K562 (cell line): ENCODE results near the gene ANKH. TPM values are rescaled to one million over a fixed set of nuclear protein-coding genes. Genes with fewer than 3 reads are reported as not detected.

Experiments
- ATAC-seq: fragments of 200-7000 bp; cut with Tn5 transposase; 3 replicates; pipeline ENCODE4 v1.9.1; 2020; ENCODE audit warnings: moderate library complexity
- BruUV-seq: library from RNA; stranded (reverse); fragments of 400-500 nt; replicated peaks from 2 replicates; lab custom pipeline; 2021; lab: Mats Ljungman, UMichigan
- CTCF ChIA-PET: fragments of 300-600 bp; formaldehyde crosslinking; extraction: SDS; loops from one replicate; lab custom pipeline; 2021; ENCODE audit warnings: low intra/inter-chr PET ratio; lab: Yijun Ruan, JAX
- POLR2A ChIA-PET: fragments of 300-600, 350-650 bp; sonication (Branson Sonifier 250); formaldehyde crosslinking; extraction: SDS; loops from one replicate; lab custom pipeline; 2021; ENCODE audit warnings: antibody characterized with exemption, inconsistent platforms; lab: Yijun Ruan, JAX
- DNase-seq, 4 experiments: peaks; one replicate each; pipeline versions ENCODE4 v3.0.0 to v3.0.0-alpha.2; 2011 to 2018; ENCODE audit warnings: low spot score in 3 of 4, mixed read lengths in 3 of 4; ENCODE audit errors: extremely low read depth in 1 of 4
- FAIRE-seq: peaks from 2 replicates; lab custom pipeline; 2011; peaks lifted over from hg19 to GRCh38; lab: Jason Lieb, UNC
- H2AFZ ChIP-seq: 2 replicates; pipeline ENCODE4 v1.6.0; 2011; ENCODE audit warnings: low read depth, low read length, control low read depth, inconsistent platforms
- H3K27ac ChIP-seq: fragments of 200-600 bp; 3 replicates; pipeline ENCODE4 v1.8.0; 2011; ENCODE audit warnings: low read depth, mild to moderate bottlenecking, control low read depth, inconsistent platforms, low read length, moderate library complexity, mixed read lengths; ENCODE audit errors: extremely low read depth
- H3K27me3 ChIP-seq, 2 experiments: fragments of 300-600 bp in 1 of 2; 2 replicates in 1 of 2; 3 replicates in 1 of 2; pipeline versions ENCODE4 v1.6.0 to v1.8.0; 2011; ENCODE audit warnings: inconsistent platforms in 2 of 2, low read length in 2 of 2, mild to moderate bottlenecking in 1 of 2, mixed read lengths in 1 of 2, moderate library complexity in 1 of 2; ENCODE audit not compliant: control insufficient read depth in 2 of 2, insufficient read depth in 2 of 2
- H3K36me3 ChIP-seq: fragments of 300-600 bp; 3 replicates; pipeline ENCODE4 v1.8.0; 2011; ENCODE audit warnings: mild to moderate bottlenecking, low read length, inconsistent platforms; ENCODE audit not compliant: control insufficient read depth, insufficient read depth
- H3K4me1 ChIP-seq, 2 experiments: fragments of 200-600 bp in 1 of 2; replicated peaks in 1 of 2; 2 replicates in 1 of 2; 3 replicates in 1 of 2; pipeline versions ENCODE4 v1.5.1 to v1.8.0; 2011; ENCODE audit warnings: inconsistent platforms in 2 of 2, low read length in 2 of 2, mild to moderate bottlenecking in 1 of 2, mixed read lengths in 1 of 2, moderate library complexity in 1 of 2; ENCODE audit not compliant: control insufficient read depth in 2 of 2, insufficient read depth in 2 of 2
- H3K4me2 ChIP-seq: 2 replicates; pipeline ENCODE4 v1.6.1; 2011; ENCODE audit warnings: low read length, control low read depth, inconsistent platforms, mixed read lengths; ENCODE audit not compliant: insufficient read depth
- H3K4me3 ChIP-seq: fragments of 200-600 bp; sonication (generic), shearing (Covaris generic); 2 replicates; pipeline ENCODE4 v1.5.1; 2016; ENCODE audit warnings: control low read depth, inconsistent platforms
- H3K79me2 ChIP-seq: fragments of 200-600 bp; 3 replicates; pipeline ENCODE4 v1.8.0; 2011; ENCODE audit warnings: low read length, inconsistent platforms; ENCODE audit not compliant: control insufficient read depth, insufficient read depth
- H3K9ac ChIP-seq, 2 experiments: 2 replicates each; pipeline versions ENCODE4 v1.6.0 to v1.6.1; 2011; ENCODE audit warnings: low read depth in 2 of 2, low read length in 2 of 2, control low read depth in 1 of 2, inconsistent platforms in 1 of 2, mild to moderate bottlenecking in 1 of 2, mixed read lengths in 1 of 2; ENCODE audit not compliant: insufficient read depth in 1 of 2
- H3K9me1 ChIP-seq: one replicate; pipeline ENCODE4 v1.6.0; 2011; ENCODE audit warnings: inconsistent platforms, mild to moderate bottlenecking, low read length, moderate library complexity; ENCODE audit not compliant: control insufficient read depth, insufficient read depth
- H3K9me3 ChIP-seq: replicated peaks from 2 replicates; pipeline ENCODE4 v1.5.1; 2011; ENCODE audit warnings: low read depth, low read length, inconsistent platforms; ENCODE audit not compliant: control insufficient read depth, insufficient read depth
- H4K20me1 ChIP-seq: replicated peaks from 2 replicates; pipeline ENCODE4 v1.6.1; 2011; ENCODE audit warnings: low read length, inconsistent platforms, mixed read lengths; ENCODE audit not compliant: control insufficient read depth, insufficient read depth
- CEBPB ChIP-seq: fragments of 450-650 bp; IDR thresholded peaks from 2 replicates; pipeline ENCODE4 v1.6.1; 2016; ENCODE audit warnings: missing genetic modification characterization, missing compliant biosample characterization
- EGR1 ChIP-seq: fragments of 450-650 bp; conservative IDR thresholded peaks from 2 replicates; pipeline ENCODE4 v1.6.1; 2017; ENCODE audit warnings: mild to moderate bottlenecking
- ESRRA ChIP-seq: fragments of 450-650 bp; IDR thresholded peaks from 2 replicates; pipeline ENCODE4 v1.6.1; 2014; ENCODE audit warnings: low read depth, mild to moderate bottlenecking, moderate library complexity, borderline replicate concordance
- HEY1 ChIP-seq: fragments of 250-450 bp; sonication (Bioruptor Pico); IDR thresholded peaks from 2 replicates; pipeline ENCODE4 v1.5.0; 2020; ENCODE audit warnings: mild to moderate bottlenecking, moderate library complexity, borderline replicate concordance
- KLF10 ChIP-seq: fragments of 250-450 bp; sonication (Bioruptor Pico); IDR thresholded peaks from 2 replicates; pipeline ENCODE4 v1.6.1; 2021; ENCODE audit warnings: matching md5 sums
- NELFE ChIP-seq: IDR thresholded peaks from 2 replicates; pipeline ENCODE4 v1.6.1; 2011; ENCODE audit warnings: mild to moderate bottlenecking; ENCODE audit not compliant: insufficient read depth, insufficient read length
- RBM22 ChIP-seq: fragments of 200-400 bp; formaldehyde crosslinking; IDR thresholded peaks from 2 replicates; pipeline ENCODE4 v1.6.1; 2018; ENCODE audit warnings: low read length, low read depth; ENCODE audit not compliant: poor library complexity, severe bottlenecking
- TFAM ChIP-seq: fragments of 250-450 bp; sonication (Bioruptor Pico); conservative IDR thresholded peaks from 2 replicates; pipeline ENCODE4 v1.5.0; 2021; ENCODE audit warnings: mild to moderate bottlenecking, moderate library complexity
- ZBTB7A ChIP-seq: IDR thresholded peaks from 2 replicates; pipeline ENCODE4 v1.6.1; 2011; ENCODE audit warnings: low read depth, mild to moderate bottlenecking, low read length, moderate library complexity, borderline replicate concordance; ENCODE audit not compliant: control insufficient read depth
- ZNF668 ChIP-seq: fragments of 250-450 bp; sonication (Bioruptor Pico); IDR thresholded peaks from 2 replicates; pipeline ENCODE4 v1.8.0; 2022; ENCODE audit warnings: mild to moderate bottlenecking, inconsistent platforms
- ZNF696 ChIP-seq: fragments of 250-450 bp; sonication (Bioruptor Pico); conservative IDR thresholded peaks from 2 replicates; pipeline ENCODE4 v1.4.0; 2020; ENCODE audit warnings: mild to moderate bottlenecking, moderate library complexity
- WGBS: fragments of 100-300 bp; shearing (Covaris generic); methylation state at CpG from one replicate; pipeline ENCODE4 v1.1.6; 2016; ENCODE audit warnings: low coverage, mixed read lengths; ENCODE audit not compliant: insufficient coverage; ENCODE audit errors: missing lambda C conversion rate; 5-methylcytosine and 5-hydroxymethylcytosine counted together
- in situ Hi-C: fragments of 300-500 bp; cut with MboI; formaldehyde crosslinking; loops from 4 replicates; pipeline ENCODE4 v1.15.0; 2018; ENCODE audit warnings: inconsistent platforms, mixed read lengths
- intact Hi-C: fragments of 100-400 bp; cut with micrococcal nuclease; formaldehyde crosslinking; loops from 2 replicates; pipeline ENCODE4 v1.14.2; 2022
- polyA plus RNA-seq, 8 experiments: library from polyadenylated mRNA; depleted of rRNA in 4 of 8; stranded (reverse) in 5 of 8; unstranded in 3 of 8; fragments of >200 nt; fragmentation: Nextera tagmentation in 2 of 8; fragmentation: Illumina TruSeq in 1 of 8; extraction: Ambion mirVana in 2 of 8; extraction: Trizol in 1 of 8; gene quantifications; 2 replicates each; pipeline versions ENCODE4 v1.2.1 to v1.2.3, GENCODE V29; 2011 to 2014; ENCODE audit warnings: inconsistent platforms in 1 of 8, missing spikeins in 1 of 8
- total RNA-seq, 7 experiments: library from RNA; depleted of rRNA in 6 of 7; stranded (reverse); fragments of >200 nt in 6 of 7; fragmentation: Illumina TruSeq in 2 of 7; extraction: Trizol in 2 of 7; gene quantifications; 2 replicates each; pipeline versions ENCODE4 v1.2.1 to v1.2.3, GENCODE V29; 2011 to 2021; ENCODE audit warnings: low replicate concordance in 1 of 7
- TF ChIP-seq, protein P1 (sequence below): IDR thresholded peaks from 2 replicates; pipeline ENCODE4 v1.6.1; 2012; ENCODE audit warnings: low read depth, low read length, improper control_type of control experiment, borderline replicate concordance
- TF ChIP-seq, protein P2 (sequence below), 3 experiments: fragments of 200-800 bp in 1 of 3; sonication (Bioruptor generic) in 1 of 3; sonication (generic) in 1 of 3; formaldehyde crosslinking in 1 of 3; IDR thresholded peaks; 2 replicates each; pipeline versions ENCODE4 v1.6.1 to v1.8.0; 2016 to 2022; ENCODE audit warnings: mild to moderate bottlenecking in 2 of 3, missing compliant biosample characterization in 2 of 3, missing genetic modification characterization in 2 of 3, missing genetic modification reagents in 1 of 3
- TF ChIP-seq, protein P3 (sequence below): fragments of 200-800 bp; sonication (Bioruptor generic); IDR thresholded peaks from 2 replicates; pipeline ENCODE4 v1.6.1; 2016; ENCODE audit warnings: missing genetic modification characterization, missing compliant biosample characterization

Gene ANKH
- total and polyA plus RNA-seq, 9 of the 15 experiments (the other 6 are each of a cell fraction or from before 2014, with no cell fraction given): 0.79 to 12.2 (median 4.5) TPM

DNA sequence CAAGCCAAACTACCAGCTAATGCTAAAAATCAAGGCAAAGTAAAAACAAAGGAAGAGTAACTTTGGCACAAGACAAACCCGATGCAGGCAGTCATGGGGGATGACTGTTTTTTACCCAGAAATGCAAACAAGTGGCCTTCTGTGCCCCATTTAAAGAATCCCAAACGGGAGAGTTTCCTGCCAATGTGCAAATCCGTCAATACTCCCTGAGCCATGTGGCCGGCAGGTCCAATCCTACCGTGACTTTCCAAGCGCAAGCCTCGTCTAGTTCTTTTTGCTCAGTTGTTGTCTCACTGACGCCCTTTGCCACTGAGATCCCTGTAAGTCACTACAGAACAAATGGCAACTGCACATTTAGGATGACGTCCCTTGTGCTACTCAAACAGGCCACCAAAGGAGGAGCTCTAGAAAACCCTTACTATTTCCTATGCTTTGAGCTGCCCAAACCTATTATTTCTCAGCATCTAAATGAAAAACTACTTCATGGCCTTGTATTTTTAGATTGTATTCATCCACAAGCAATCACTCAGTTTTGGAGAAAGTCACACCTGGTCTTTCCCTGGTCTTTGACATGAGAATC, 163.7 kb downstream of the ANKH start:
- ChIA-PET CTCF (no interaction called here), POLR2A (no interaction called here)
- no peak overlapping the region for H3K4me3 ChIP-seq
- H3K27me3 ChIP-seq: no peaks in the 10 kb centered on the region
- peaks cover 0 to 15% of the 10 kb centered on the region in 2 experiments; a peak in 3 of 5 replicates for H3K4me1 ChIP-seq
- no peak overlapping the region for H3K4me2 ChIP-seq
- no peaks in the 10 kb centered on the region for H3K79me2 ChIP-seq
- H3K27ac ChIP-seq: no peak overlapping the region
- H3K9ac ChIP-seq: no peak overlapping the region
- BruUV-seq: no TSS peak
- DNase-seq: no peak
- intact Hi-C loops (no loop called here), in situ Hi-C loops (no loop called here)
- no peaks in the 10 kb centered on the region for H3K9me1 ChIP-seq
- WGBS: 95% methylated on average over 9 of the region's 9 CpGs
- FAIRE-seq: no peak
- no peaks in the 10 kb centered on the region for H4K20me1 ChIP-seq
- H3K9me3 ChIP-seq: no peaks in the 10 kb centered on the region
- no peak overlapping the region for H2AFZ ChIP-seq
- ATAC-seq: no peak
- H3K36me3 ChIP-seq: peaks cover 79% of the 10 kb centered on the region
- TF ChIP-seq NELFE (no peak), ZNF696 (no peak), ESRRA (no peak), TFAM (CRISPR knock-in tag) (no peak), CEBPB (tag) (no peak), EGR1 (no peak), RBM22 (no peak), ZNF668 (no peak), HEY1 (CRISPR knock-in tag) (no peak), KLF10 (no peak), ZBTB7A (no peak)
- TF ChIP-seq, protein P1, sequence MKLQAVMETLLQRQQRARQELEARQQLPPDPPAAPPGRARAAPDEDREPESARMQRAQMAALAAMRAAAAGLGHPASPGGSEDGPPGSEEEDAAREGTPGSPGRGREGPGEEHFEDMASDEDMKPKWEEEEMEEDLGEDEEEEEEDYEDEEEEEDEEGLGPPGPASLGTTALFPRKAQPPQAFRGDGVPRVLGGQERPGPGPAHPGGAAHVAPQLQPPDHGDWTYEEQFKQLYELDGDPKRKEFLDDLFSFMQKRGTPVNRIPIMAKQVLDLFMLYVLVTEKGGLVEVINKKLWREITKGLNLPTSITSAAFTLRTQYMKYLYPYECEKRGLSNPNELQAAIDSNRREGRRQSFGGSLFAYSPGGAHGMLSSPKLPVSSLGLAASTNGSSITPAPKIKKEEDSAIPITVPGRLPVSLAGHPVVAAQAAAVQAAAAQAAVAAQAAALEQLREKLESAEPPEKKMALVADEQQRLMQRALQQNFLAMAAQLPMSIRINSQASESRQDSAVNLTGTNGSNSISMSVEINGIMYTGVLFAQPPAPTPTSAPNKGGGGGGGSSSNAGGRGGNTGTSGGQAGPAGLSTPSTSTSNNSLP: no peak
- TF ChIP-seq, protein P2, sequence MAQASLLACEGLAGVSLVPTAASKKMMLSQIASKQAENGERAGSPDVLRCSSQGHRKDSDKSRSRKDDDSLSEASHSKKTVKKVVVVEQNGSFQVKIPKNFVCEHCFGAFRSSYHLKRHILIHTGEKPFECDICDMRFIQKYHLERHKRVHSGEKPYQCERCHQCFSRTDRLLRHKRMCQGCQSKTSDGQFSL (CRISPR knock-in tag; IDR thresholded peaks at IDR 0.05): no peak
- TF ChIP-seq, protein P2 (tag; IDR thresholded peaks at IDR 0.05): no peak
- TF ChIP-seq, protein P3, sequence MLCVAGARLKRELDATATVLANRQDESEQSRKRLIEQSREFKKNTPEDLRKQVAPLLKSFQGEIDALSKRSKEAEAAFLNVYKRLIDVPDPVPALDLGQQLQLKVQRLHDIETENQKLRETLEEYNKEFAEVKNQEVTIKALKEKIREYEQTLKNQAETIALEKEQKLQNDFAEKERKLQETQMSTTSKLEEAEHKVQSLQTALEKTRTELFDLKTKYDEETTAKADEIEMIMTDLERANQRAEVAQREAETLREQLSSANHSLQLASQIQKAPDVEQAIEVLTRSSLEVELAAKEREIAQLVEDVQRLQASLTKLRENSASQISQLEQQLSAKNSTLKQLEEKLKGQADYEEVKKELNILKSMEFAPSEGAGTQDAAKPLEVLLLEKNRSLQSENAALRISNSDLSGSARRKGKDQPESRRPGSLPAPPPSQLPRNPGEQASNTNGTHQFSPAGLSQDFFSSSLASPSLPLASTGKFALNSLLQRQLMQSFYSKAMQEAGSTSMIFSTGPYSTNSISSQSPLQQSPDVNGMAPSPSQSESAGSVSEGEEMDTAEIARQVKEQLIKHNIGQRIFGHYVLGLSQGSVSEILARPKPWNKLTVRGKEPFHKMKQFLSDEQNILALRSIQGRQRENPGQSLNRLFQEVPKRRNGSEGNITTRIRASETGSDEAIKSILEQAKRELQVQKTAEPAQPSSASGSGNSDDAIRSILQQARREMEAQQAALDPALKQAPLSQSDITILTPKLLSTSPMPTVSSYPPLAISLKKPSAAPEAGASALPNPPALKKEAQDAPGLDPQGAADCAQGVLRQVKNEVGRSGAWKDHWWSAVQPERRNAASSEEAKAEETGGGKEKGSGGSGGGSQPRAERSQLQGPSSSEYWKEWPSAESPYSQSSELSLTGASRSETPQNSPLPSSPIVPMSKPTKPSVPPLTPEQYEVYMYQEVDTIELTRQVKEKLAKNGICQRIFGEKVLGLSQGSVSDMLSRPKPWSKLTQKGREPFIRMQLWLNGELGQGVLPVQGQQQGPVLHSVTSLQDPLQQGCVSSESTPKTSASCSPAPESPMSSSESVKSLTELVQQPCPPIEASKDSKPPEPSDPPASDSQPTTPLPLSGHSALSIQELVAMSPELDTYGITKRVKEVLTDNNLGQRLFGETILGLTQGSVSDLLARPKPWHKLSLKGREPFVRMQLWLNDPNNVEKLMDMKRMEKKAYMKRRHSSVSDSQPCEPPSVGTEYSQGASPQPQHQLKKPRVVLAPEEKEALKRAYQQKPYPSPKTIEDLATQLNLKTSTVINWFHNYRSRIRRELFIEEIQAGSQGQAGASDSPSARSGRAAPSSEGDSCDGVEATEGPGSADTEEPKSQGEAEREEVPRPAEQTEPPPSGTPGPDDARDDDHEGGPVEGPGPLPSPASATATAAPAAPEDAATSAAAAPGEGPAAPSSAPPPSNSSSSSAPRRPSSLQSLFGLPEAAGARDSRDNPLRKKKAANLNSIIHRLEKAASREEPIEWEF (CRISPR knock-in tag): no peak
